Keratinocyte (primary cell): ENCODE measurements around the gene KCNIP2. TPM values are rescaled to one million over a fixed set of nuclear protein-coding genes. Genes with fewer than 3 reads are reported as not detected.

ENCODE experiments used
- DNase-seq: peaks from one replicate; pipeline ENCODE4 v3.0.0-alpha.2; 2011; ENCODE audit warnings: low read depth, missing footprints, low spot score
- FAIRE-seq: peaks from 2 replicates; lab custom pipeline; 2011; peaks lifted over from hg19 to GRCh38; lab: Jason Lieb, UNC
- H2AFZ ChIP-seq: 2 replicates; pipeline ENCODE4 v1.6.0; 2012; ENCODE audit warnings: low read length, control low read depth, inconsistent platforms; ENCODE audit not compliant: control insufficient read depth
- H3K27ac ChIP-seq: 2 replicates; pipeline ENCODE4 v1.5.1; 2011; ENCODE audit warnings: low read length; ENCODE audit not compliant: control insufficient read depth, insufficient read depth
- H3K27me3 ChIP-seq: 3 replicates; pipeline ENCODE4 v1.6.0; 2011; ENCODE audit warnings: low read length; ENCODE audit not compliant: control insufficient read depth, insufficient read depth; ENCODE audit errors: extremely low read depth
- H3K36me3 ChIP-seq, 2 experiments: 2 replicates in 1 of 2; 3 replicates in 1 of 2; pipeline ENCODE4 v1.5.1; 2011; ENCODE audit warnings: low read length in 2 of 2, mild to moderate bottlenecking in 1 of 2; ENCODE audit not compliant: control insufficient read depth in 2 of 2, insufficient read depth in 2 of 2; ENCODE audit errors: extremely low read depth in 1 of 2
- H3K4me1 ChIP-seq: 3 replicates; pipeline ENCODE4 v1.5.1; 2011; ENCODE audit warnings: low read length; ENCODE audit not compliant: control insufficient read depth, insufficient read depth; ENCODE audit errors: extremely low read depth
- H3K4me2 ChIP-seq: 3 replicates; pipeline ENCODE4 v1.6.0; 2011; ENCODE audit warnings: low read depth, low read length; ENCODE audit not compliant: control insufficient read depth, insufficient read depth; ENCODE audit errors: extremely low read depth
- H3K4me3 ChIP-seq, 3 experiments: fragments of 200-600 bp in 1 of 3; sonication (generic) in 1 of 3; 2 replicates in 2 of 3; 3 replicates in 1 of 3; pipeline ENCODE4 v1.5.1; 2011 to 2016; ENCODE audit warnings: low read length in 3 of 3, mild to moderate bottlenecking in 3 of 3, control low read depth in 2 of 3, inconsistent platforms in 1 of 3, low read depth in 1 of 3, mixed read lengths in 1 of 3, mixed run types in 1 of 3, moderate library complexity in 1 of 3; ENCODE audit not compliant: control insufficient read depth in 2 of 3, insufficient read depth in 2 of 3; ENCODE audit errors: extremely low read depth in 1 of 3
- H3K79me2 ChIP-seq: 2 replicates; pipeline ENCODE4 v1.6.0; 2012; ENCODE audit warnings: low read length; ENCODE audit not compliant: control insufficient read depth, insufficient read depth
- H3K9ac ChIP-seq: 3 replicates; pipeline ENCODE4 v1.6.0; 2011; ENCODE audit warnings: low read length; ENCODE audit not compliant: control insufficient read depth, insufficient read depth; ENCODE audit errors: extremely low read depth
- H3K9me1 ChIP-seq: 3 replicates; pipeline ENCODE4 v1.6.0; 2011; ENCODE audit warnings: low read length; ENCODE audit not compliant: control insufficient read depth, insufficient read depth; ENCODE audit errors: extremely low read depth
- H3K9me3 ChIP-seq: 2 replicates; pipeline ENCODE4 v1.5.1; 2012; ENCODE audit warnings: low read depth, low read length; ENCODE audit not compliant: control insufficient read depth
- H4K20me1 ChIP-seq: 3 replicates; pipeline ENCODE4 v1.6.0; 2011; ENCODE audit warnings: low read length; ENCODE audit not compliant: control insufficient read depth, insufficient read depth; ENCODE audit errors: extremely low read depth
- EZH2 ChIP-seq: IDR thresholded peaks from one replicate; pipeline ENCODE4 v1.6.1; 2012; ENCODE audit warnings: inconsistent platforms, mild to moderate bottlenecking, low read length, moderate library complexity
- dilution Hi-C: fragments of 300-500 bp; cut with MboI; formaldehyde crosslinking; loops from one replicate; pipeline ENCODE4 v1.7.0; 2020; ENCODE audit warnings: low sequenced_read_pairs; ENCODE audit not compliant: extremely low pct_ligation_motif_present
- polyA plus RNA-seq, 5 experiments: library from polyadenylated mRNA; depleted of rRNA in 3 of 5; stranded (reverse) in 3 of 5; stranded (forward) in 1 of 5; unstranded in 1 of 5; fragments of >200 nt; gene quantifications; 1 replicate in 1 of 5; 2 replicates in 3 of 5; 3 replicates in 1 of 5; pipeline versions ENCODE4 v1.2.1 to v1.2.3, GENCODE V29; 2011 to 2012; ENCODE audit warnings: missing spikeins in 2 of 5, low read depth in 1 of 5, low replicate concordance in 1 of 5
- TF ChIP-seq, protein P1 (sequence below), 3 experiments: IDR thresholded peaks in 1 of 3; conservative IDR thresholded peaks in 1 of 3; optimal IDR thresholded peaks in 1 of 3; 2 replicates in 2 of 3; 3 replicates in 1 of 3; pipeline versions ENCODE3 to v1.5.1; 2011; ENCODE audit warnings: low read length in 3 of 3, mild to moderate bottlenecking in 3 of 3, moderate library complexity in 2 of 3, control low read depth in 1 of 3, inconsistent platforms in 1 of 3; ENCODE audit not compliant: insufficient read depth in 2 of 3; ENCODE audit errors: extremely low read depth in 1 of 3

KCNIP2 gene
- polyA plus RNA-seq, 1 donor (not counting 4 experiments of a cell fraction or from before 2014, with no cell fraction given): 0.41 TPM

DNA sequence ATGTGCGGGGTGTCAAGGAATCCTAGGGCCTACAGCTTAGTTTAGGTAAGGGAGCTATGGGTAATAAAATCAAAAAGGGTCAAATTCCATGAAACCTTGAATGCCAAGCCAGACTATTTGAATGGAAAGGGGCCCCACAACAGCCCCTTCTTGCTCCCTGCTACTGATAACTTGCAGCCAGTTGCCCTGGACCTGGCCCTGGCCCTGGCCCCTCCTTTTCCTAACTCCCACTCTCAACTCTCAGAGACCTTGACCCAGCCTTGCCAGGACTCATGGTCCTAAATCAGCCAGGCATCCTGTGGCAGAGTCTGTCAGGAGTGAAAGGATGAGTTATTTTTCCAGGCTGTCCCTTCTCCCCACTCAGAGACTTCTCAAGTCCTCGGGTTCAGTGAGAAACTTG, 5.9 kb downstream of the KCNIP2 start:
- FAIRE-seq (no peak), DNase-seq (no peak)
- Histone ChIP-seq H3K27ac (no peak overlapping the region), H3K27me3 (no peaks in the 10 kb centered on the region), H3K36me3 (no peaks in the 10 kb centered on the region), H2AFZ (no peak overlapping the region), H3K9me1 (peaks cover 6% of the 10 kb centered on the region), H3K4me2 (no peak overlapping the region), H3K4me3 (no peak overlapping the region), H3K9me3 (no peaks in the 10 kb centered on the region), H3K4me1 (peaks cover 16% of the 10 kb centered on the region), H3K79me2 (no peaks in the 10 kb centered on the region), H3K9ac (no peak overlapping the region), H4K20me1 (peaks cover 10% of the 10 kb centered on the region)
- dilution Hi-C loops: no loop called here
- TF ChIP-seq EZH2: no peak
- TF ChIP-seq, protein P1, sequence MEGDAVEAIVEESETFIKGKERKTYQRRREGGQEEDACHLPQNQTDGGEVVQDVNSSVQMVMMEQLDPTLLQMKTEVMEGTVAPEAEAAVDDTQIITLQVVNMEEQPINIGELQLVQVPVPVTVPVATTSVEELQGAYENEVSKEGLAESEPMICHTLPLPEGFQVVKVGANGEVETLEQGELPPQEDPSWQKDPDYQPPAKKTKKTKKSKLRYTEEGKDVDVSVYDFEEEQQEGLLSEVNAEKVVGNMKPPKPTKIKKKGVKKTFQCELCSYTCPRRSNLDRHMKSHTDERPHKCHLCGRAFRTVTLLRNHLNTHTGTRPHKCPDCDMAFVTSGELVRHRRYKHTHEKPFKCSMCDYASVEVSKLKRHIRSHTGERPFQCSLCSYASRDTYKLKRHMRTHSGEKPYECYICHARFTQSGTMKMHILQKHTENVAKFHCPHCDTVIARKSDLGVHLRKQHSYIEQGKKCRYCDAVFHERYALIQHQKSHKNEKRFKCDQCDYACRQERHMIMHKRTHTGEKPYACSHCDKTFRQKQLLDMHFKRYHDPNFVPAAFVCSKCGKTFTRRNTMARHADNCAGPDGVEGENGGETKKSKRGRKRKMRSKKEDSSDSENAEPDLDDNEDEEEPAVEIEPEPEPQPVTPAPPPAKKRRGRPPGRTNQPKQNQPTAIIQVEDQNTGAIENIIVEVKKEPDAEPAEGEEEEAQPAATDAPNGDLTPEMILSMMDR (optimal IDR thresholded peaks at IDR 0.05 in 1 of 3, IDR thresholded peaks at IDR 0.05 in 1 of 3, conservative IDR thresholded peaks at IDR 0.05 in 1 of 3; ENCODE audit: extremely low read depth in 1 of 3, insufficient read depth in 2 of 3, low read length in 3 of 3): no peak

DNA sequence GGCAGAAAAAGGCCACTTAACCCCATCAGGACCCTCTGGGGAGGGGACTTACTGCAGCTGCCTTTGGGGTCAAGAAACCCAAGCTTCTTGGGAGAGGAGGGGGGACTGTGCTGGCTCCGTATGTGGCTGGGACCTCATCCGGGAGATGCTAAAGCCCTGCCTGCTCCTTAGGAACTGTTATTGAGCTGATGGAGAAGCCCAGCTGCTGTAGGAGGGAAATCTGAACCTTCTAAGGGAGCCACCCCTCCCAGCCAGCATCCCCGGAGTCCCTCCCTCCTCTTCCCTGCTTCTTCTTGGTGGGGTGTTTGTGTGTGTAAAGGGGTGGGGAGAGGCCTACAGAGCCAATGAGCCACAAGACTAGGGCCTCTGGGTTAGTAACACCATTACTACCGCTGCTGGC, 8.2 kb downstream of the KCNIP2 start:
- peaks cover 18% of the 10 kb centered on the region for H3K4me1 ChIP-seq
- no peak overlapping the region for H2AFZ ChIP-seq
- H3K27me3 ChIP-seq: no peaks in the 10 kb centered on the region
- no peaks in the 10 kb centered on the region for H3K79me2 ChIP-seq
- no peak for TF ChIP-seq EZH2
- TF ChIP-seq, protein P1 (optimal IDR thresholded peaks at IDR 0.05 in 1 of 3, IDR thresholded peaks at IDR 0.05 in 1 of 3, conservative IDR thresholded peaks at IDR 0.05 in 1 of 3; ENCODE audit: extremely low read depth in 1 of 3, insufficient read depth in 2 of 3, low read length in 3 of 3): no peak
- no peak overlapping the region for H3K4me3 ChIP-seq
- H3K9ac ChIP-seq: no peak overlapping the region
- H3K27ac ChIP-seq: no peak overlapping the region
- H3K4me2 ChIP-seq: no peak overlapping the region
- H3K9me1 ChIP-seq: peaks cover 6% of the 10 kb centered on the region
- no peak for FAIRE-seq
- peaks cover 3% of the 10 kb centered on the region for H4K20me1 ChIP-seq
- no peaks in the 10 kb centered on the region for H3K36me3 ChIP-seq
- dilution Hi-C loops: no loop called here
- DNase-seq: no peak
- no peaks in the 10 kb centered on the region for H3K9me3 ChIP-seq
